ENCODE data around the gene FAM120B. TPM values are rescaled to one million over a fixed set of nuclear protein-coding genes. Genes with fewer than 3 reads are reported as not detected.

Gene FAM120B
- total RNA-seq, 1 experiment from 2014 or later = 15.2 TPM

- no peak for DNase-seq (ENCODE audit: low spot score)
- CTCF ChIA-PET = interaction anchor here (1.4 to 1.7 kb wide), 2 partner anchors 9 to 11 kb away, joined by 3 to 6 read pairs; partner anchors contain the start of gene DLL1
- Mint-ChIP-seq H3K4me3 (peak overlapping the region; percentile 20), H3K27ac (no peak overlapping the region), H3K36me3 (peaks cover 18% of the 10 kb centered on the region), H3K9me3 (no peaks in the 10 kb centered on the region), H3K4me1 (peaks cover 31% of the 10 kb centered on the region), H3K27me3 (ENCODE audit: low read depth) (peaks cover 79% of the 10 kb centered on the region)
- ATAC-seq = no peak
- TF ChIP-seq CREB1 (CRISPR knock-in tag; IDR thresholded peaks at IDR 0.05) (no peak), IRF1 (CRISPR knock-in tag; IDR thresholded peaks at IDR 0.05) (no peak), AFF4 (CRISPR knock-in tag; IDR thresholded peaks at IDR 0.05; ENCODE audit: borderline replicate concordance) (no peak), SMAD4 (CRISPR knock-in tag; IDR thresholded peaks at IDR 0.05) (no peak), ZNF396 (CRISPR knock-in tag; IDR thresholded peaks at IDR 0.05; ENCODE audit: borderline replicate concordance) (no peak), EMX1 (CRISPR knock-in tag; IDR thresholded peaks at IDR 0.05) (no peak), GTF2I (CRISPR knock-in tag; conservative IDR thresholded peaks at IDR 0.05) (no peak), TEAD4 (CRISPR knock-in tag; IDR thresholded peaks at IDR 0.05) (no peak), TCF7 (CRISPR knock-in tag; IDR thresholded peaks at IDR 0.05; ENCODE audit: low read depth) (no peak), FOXJ3 (CRISPR knock-in tag; IDR thresholded peaks at IDR 0.05; ENCODE audit: borderline replicate concordance) (no peak), SP1 (CRISPR knock-in tag; conservative IDR thresholded peaks at IDR 0.05) (no peak), E2F5 (CRISPR knock-in tag; IDR thresholded peaks at IDR 0.05) (no peak), HMGXB4 (CRISPR knock-in tag; IDR thresholded peaks at IDR 0.05) (no peak), ZNF138 (CRISPR knock-in tag; conservative IDR thresholded peaks at IDR 0.05) (no peak), ZNF425 (CRISPR knock-in tag; conservative IDR thresholded peaks at IDR 0.05) (no peak), ATF2 (CRISPR knock-in tag; IDR thresholded peaks at IDR 0.05; ENCODE audit: borderline replicate concordance, low read depth) (no peak), TEAD1 (CRISPR knock-in tag; IDR thresholded peaks at IDR 0.05) (no peak), MXD4 (CRISPR knock-in tag; IDR thresholded peaks at IDR 0.05; ENCODE audit: borderline replicate concordance) (no peak), PREB (CRISPR knock-in tag; IDR thresholded peaks at IDR 0.05; ENCODE audit: borderline replicate concordance) (no peak)
- POLR2A ChIA-PET = no interaction called here
Observed at GRCh38 chr6:170281331-170282292, 24.9 kb upstream of the FAM120B start.

All from WTC11 (cell line).